ENCODE data around the gene TRIM69. TPM values are rescaled to one million over a fixed set of nuclear protein-coding genes. Genes with fewer than 3 reads are reported as not detected.

TRIM69 gene
- total RNA-seq, 4 donors from 2014 or later: 13.3 to 23.6 (median 15.9) TPM

- H3K4me1 ChIP-seq: no peaks in the 10 kb centered on the region
- TF ChIP-seq CTCF (IDR thresholded peaks at IDR 0.05): no peak
- no peak for TF ChIP-seq POLR2A (IDR thresholded peaks at IDR 0.05)
- no peak overlapping the region for H3K27ac ChIP-seq
- no peaks in the 10 kb centered on the region for H3K9me3 ChIP-seq
- H3K36me3 ChIP-seq: peaks cover 34 to 36% of the 10 kb centered on the region in 2 donors
- WGBS, 2 donors: 78 to 80% methylated on average over 4 of the region's 4 CpGs
- no peak for DNase-seq
- intact Hi-C loops (cut with DNase I): no loop called here
- no peaks in the 10 kb centered on the region for H3K27me3 ChIP-seq
- H3K4me3 ChIP-seq (replicated peaks in 1 of 3): no peak overlapping the region
These were observed 15.7 kb upstream of the TRIM69 start for GRCh38 chr15:44720460-44721176.

GRCh38 chr15:44722011-44722410, 14.3 kb upstream of the TRIM69 start:
- no peak for DNase-seq
- Histone ChIP-seq H3K27ac (no peak overlapping the region), H3K4me1 (peaks cover 0 to 9% of the 10 kb centered on the region in 2 donors), H3K4me3 (replicated peaks in 1 of 3) (no peak overlapping the region), H3K27me3 (no peaks in the 10 kb centered on the region), H3K9me3 (no peaks in the 10 kb centered on the region), H3K36me3 (peaks cover 20 to 22% of the 10 kb centered on the region in 2 donors)
- TF ChIP-seq POLR2A (IDR thresholded peaks at IDR 0.05): no peak
- TF ChIP-seq CTCF (IDR thresholded peaks at IDR 0.05): no peak
- WGBS, 2 donors: 79 to 87% methylated on average over 2 of the region's 2 CpGs
- intact Hi-C loops (cut with DNase I): no loop called here

DNA sequence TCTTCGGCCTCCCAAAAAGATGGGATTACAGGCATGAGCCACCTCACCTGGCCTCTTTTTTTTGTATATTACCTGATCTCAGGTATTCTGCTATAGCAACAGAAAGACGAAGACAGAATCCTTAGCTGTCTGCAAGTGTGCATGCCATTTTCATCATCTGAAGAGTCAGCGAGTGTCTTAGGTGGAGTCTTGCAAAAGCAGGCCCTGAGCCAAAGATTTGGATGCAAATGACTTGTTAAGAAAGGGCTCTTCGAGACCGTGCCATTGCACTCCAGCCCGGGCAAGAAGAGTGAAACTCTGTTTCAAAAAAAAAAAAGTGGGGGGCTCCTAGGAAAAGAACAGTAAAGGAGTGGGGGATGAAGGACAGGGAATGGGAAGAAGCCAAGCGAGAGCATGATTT, 10.2 kb upstream of the TRIM69 start:
- Histone ChIP-seq H3K4me1 (peaks cover 6 to 19% of the 10 kb centered on the region in 2 donors), H3K4me3 (replicated peaks in 1 of 3) (no peak overlapping the region), H3K27me3 (no peaks in the 10 kb centered on the region), H3K27ac (peak overlapping the region; percentile 3 to 93 (median 92)), H3K9me3 (no peaks in the 10 kb centered on the region), H3K36me3 (no peaks in the 10 kb centered on the region)
- intact Hi-C loops (cut with DNase I): no loop called here
- TF ChIP-seq CTCF (IDR thresholded peaks at IDR 0.05) (no peak), POLR2A (IDR thresholded peaks at IDR 0.05) (no peak)
- WGBS, 2 donors: 43 to 51% methylated on average over 7 of the region's 7 CpGs
- peak in 1 of 2 donors; percentile 31 for DNase-seq

- no peak for TF ChIP-seq CTCF (IDR thresholded peaks at IDR 0.05)
- peak in 1 of 2 donors; percentile 36 for TF ChIP-seq POLR2A (IDR thresholded peaks at IDR 0.05)
- intact Hi-C loops (cut with DNase I): no loop called here
- H3K4me3 ChIP-seq (replicated peaks in 1 of 3): no peak overlapping the region
- no peaks in the 10 kb centered on the region for H3K9me3 ChIP-seq
- no peaks in the 10 kb centered on the region for H3K27me3 ChIP-seq
- H3K4me1 ChIP-seq: peaks cover 6 to 19% of the 10 kb centered on the region in 2 donors
- H3K27ac ChIP-seq: peak overlapping the region; percentile 92 to 99 (median 93)
- H3K36me3 ChIP-seq: no peaks in the 10 kb centered on the region
- 45 to 63% methylated on average over 4 to 5 of the region's 5 CpGs for WGBS, 2 donors
- DNase-seq: no peak
These were observed 9.5 kb upstream of the TRIM69 start for GRCh38 chr15:44726568-44727484.
